SH-SY5Y (cell line): ENCODE measurements around the gene CCDC102B.

Experiments used
- GATA2 ChIP-seq: IDR thresholded peaks from 2 replicates; pipeline ENCODE4 v1.6.1; 2011; ENCODE audit warnings: mild to moderate bottlenecking, low read depth, low read length
- GATA3 ChIP-seq: IDR thresholded peaks from 2 replicates; pipeline ENCODE4 v1.6.1; 2011; ENCODE audit warnings: low read depth, mild to moderate bottlenecking, low read length, moderate library complexity

GRCh38 chr18:68769461-68769860 lies 28.4 kb upstream of the CCDC102B start:
- TF ChIP-seq GATA2 (no peak), GATA3 (no peak)
